Measurements from ENCODE around the gene RBM14.
A peak's percentile ranks its signal among the peaks of the same experiment; 100 is the strongest.
"Not testable (repeated sequence)": the region's sequence is repeated elsewhere in the genome, so short reads cannot be mapped to it uniquely, and the experiment has no call there.

Gene RBM14

GRCh38 chr11:66637557-66638176 is 21.2 kb downstream of the RBM14 start:
- DNase-seq = peak; percentile 14

- peak; percentile 98 for DNase-seq
These were observed 22.0 kb downstream of the RBM14 start, which contains the start of gene RBM4 for GRCh38 chr11:66638177-66639065. Gene RBM4 (plus strand): TSS chr11:66638703. CDS start chr11:66639712, 1,009 bp downstream.

DNA sequence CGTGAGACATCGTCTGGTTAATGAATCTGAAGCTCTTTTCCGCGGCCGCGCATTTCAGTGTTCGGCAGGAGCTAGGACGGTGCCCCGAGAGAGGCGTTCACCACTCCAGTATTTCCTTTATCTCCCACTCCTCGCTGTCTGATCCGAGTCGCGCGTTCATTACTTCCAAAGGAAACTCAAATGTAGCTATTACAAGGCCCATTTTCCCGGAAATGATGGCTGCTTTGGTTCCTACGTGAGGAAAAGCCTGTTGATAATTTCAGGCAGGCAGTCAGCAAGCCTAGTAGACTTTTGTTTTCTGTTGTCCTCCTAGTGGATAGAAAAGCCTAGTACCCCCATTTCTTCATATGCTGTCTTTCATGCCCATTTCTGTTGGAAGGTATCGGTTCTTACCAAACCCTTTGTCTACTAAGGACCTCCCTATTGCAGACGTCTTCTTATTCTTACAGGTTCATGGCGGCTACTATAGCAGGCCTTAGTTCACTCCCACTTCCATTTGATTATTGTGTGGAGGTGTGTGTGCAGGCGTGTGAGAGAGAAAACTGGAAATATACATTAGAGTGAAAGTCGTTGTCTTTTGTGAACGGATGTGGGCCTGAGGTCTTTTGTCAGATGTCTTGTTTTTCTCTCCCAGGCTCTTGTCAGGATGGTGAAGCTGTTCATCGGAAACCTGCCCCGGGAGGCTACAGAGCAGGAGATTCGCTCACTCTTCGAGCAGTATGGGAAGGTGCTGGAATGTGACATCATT is 22.8 kb downstream of the RBM14 start:
- DNase-seq = no peak

DNA sequence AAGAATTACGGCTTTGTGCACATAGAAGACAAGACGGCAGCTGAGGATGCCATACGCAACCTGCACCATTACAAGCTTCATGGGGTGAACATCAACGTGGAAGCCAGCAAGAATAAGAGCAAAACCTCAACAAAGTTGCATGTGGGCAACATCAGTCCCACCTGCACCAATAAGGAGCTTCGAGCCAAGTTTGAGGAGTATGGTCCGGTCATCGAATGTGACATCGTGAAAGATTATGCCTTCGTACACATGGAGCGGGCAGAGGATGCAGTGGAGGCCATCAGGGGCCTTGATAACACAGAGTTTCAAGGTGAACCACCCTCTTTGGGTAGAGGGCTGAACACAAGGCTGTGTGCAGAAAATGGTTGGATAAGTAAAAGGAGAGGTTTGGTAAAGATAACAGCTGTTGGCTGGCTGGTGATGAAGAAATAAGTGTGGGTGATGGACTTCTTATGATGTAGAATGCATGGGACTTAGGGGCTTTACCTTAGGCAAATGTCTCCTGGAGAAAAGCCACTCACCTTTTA is 23.4 kb downstream of the RBM14 start:
- not testable (repeated sequence) for DNase-seq

- DNase-seq = no peak
These were observed 25.4 kb downstream of the RBM14 start for GRCh38 chr11:66641834-66642233.

DNA sequence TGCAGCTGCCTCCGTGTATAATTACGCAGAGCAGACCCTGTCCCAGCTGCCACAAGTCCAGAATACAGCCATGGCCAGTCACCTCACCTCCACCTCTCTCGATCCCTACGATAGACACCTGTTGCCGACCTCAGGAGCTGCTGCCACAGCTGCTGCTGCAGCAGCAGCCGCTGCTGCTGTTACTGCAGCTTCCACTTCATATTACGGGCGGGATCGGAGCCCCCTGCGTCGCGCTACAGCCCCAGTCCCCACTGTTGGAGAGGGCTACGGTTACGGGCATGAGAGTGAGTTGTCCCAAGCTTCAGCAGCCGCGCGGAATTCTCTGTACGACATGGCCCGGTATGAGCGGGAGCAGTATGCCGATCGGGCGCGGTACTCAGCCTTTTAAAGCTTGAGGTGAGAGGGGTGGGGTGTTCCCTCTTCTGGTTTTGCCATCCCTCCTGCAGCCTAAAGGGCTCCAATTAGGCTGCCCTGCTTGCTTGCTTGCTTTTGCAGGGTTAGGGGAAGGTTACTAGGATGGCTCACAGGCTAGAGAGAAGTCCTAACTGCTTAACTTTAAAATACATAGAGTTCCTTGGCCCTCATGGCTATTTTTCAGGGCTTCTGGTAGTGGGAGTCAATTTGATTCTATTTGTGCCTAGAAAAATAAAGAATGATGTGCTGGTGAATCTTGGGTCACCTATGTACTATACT is 27.5 kb downstream of the RBM14 start:
- DNase-seq = no peak

GRCh38 chr11:66646828-66647227 is 30.4 kb downstream of the RBM14 start:
- no peak for DNase-seq

DNA sequence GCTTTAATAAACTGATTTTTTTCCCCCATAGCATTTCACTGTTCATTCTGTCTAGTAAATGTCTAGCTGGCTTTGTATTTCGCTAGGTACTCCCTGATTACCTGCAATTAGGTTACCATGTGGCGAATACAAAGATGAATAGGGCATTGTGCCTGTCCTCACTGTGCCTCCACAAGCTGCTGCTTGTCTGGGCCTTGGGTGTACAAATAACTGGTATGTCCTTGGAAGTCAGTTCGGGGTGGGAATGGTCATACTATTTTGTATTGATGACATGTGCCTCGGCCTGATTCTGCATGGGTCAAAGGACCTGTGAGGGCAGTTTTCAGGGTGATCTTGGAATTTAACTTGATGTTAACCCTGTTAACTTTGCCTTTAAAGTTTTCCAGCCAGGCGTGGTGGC is 33.5 kb downstream of the RBM14 start:
- DNase-seq = no peak

DNA sequence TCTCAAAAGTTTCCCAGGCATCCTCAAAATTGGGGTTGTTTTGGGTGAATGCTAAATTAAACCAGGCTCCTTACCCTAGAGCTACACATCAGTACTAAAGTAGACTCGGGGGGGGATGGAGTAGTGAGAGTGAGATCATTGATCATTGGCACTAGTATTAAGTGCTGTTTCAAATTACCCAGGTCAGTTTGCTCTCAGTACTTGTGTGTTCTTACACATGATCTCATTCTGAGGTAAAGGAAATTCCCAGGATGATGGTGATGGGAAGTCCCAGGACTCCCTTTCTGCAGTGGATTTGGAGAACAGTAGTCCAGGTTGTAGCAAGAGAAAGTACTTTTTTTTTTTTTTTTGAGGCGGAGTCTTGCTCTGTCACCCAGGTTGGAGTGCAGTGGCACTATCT is 34.6 kb downstream of the RBM14 start:
- DNase-seq = no peak

GRCh38 chr11:66652651-66653050 is 36.2 kb downstream of the RBM14 start:
- no peak for DNase-seq

GRCh38 chr11:66653123-66653522 is 36.7 kb downstream of the RBM14 start:
- no peak for DNase-seq

DNA sequence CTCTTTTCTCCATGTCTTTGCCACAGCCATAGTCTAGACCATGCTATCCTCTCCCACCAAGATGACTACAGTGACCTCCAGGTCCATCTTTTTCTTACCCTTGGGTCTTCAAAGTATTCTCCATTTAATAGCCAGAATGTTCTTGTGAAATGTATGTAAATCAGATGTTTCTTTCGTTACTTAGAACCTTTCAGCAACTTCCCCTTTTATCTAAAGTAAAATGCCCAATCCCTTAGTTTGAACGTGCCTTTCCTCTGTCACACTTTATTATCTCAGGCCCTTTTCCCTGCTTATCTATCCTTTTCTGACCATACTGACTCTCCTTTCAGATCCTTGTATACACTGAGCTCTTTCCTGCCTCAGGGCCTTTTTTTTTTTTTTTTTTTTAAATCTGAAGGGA is 43.3 kb downstream of the RBM14 start:
- no peak for DNase-seq

DNA sequence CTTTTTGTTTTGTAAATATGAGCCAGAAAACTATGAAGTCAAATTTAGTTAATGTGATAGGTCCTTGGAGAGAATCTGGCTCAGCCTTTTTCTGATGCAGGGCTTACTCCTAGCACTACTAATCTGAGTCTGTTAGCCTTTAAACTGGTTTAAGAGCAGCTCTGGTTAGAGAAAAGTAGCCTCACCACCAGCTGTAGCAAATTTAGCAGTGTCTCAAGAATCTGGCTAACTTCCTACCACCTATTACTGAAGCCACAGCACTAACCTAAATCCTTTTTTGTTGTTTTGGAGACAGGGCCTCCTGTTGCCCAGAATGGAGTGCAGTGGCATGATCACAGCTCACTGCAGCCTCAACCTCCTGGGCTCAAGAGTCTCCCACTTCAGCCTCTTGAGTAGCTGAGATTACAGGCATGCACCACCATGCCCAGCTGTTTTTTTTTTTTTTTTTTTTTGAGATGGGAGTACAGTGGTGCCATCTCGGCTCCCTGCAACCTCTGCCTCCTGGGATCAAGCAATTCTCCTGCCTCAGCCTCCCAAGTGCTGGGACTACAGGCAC is 47.4 kb downstream of the RBM14 start:
- no peak for DNase-seq

DNA sequence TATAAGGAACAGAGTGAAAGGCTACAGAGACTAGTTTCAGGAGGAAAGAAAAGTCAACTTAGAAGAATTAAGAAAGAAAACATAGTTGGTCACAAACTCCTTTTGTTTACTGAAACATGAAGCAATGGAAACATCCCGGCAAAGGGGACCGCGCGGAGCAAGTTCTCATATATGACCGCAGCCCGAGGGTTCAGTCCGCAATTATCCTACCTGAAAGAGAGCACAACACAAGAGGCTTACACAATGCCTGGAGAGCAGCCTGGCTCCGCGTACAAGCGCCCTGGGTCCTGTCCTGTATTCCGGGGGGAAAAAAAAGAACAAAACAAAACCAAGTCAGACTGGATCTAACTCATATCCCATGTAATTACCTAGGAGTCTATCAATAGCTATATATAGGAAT is 48.9 kb downstream of the RBM14 start:
- DNase-seq = no peak

DNA sequence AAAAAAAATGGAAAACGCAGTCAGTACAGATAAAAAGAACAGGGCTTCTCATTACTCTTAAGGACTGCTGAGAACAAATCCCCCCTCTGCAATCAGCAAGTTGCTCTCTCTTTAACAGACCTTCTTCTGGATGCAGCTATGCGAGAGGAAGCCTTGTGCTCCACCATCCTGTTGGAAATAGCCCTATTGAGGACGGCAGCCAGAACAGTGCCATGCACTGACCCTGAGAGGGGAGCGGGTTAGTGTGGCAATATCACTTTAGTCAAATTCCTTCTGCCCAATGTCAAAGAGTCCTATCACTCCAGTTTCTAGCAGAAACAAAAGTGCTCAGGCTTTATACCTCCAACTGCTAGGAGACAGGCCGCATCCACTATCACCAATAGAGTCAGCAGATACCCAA is 54.4 kb downstream of the RBM14 start:
- DNase-seq = no peak

DNA sequence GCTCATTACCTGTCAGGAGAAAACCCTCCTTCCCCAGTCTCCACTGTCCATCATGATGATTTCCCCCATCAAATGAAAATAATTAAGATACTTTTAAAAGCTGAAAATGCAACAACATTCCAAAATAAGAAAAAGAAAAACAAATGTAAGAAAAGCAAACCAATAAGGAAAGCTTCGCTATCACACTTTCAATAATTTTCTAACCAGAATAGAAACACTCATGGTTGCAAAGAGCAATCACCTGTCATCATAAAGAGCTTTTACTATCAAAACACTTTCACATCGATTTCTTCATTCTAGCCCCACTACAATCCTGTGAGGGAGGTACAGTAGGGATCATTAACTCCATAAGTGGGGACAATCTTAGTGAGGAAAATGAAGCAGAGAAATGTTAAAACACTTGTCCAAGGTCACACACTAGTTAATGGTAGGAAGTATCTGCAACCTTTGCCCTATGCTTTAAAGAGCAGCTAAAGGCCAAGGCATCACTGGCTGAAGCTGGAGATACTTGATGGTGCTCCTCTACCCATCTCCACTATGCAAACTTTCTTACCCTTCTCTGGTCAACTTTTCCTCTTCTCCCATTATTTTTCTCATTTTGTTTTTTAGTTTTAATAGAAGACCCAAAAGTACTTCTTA is 58.7 kb downstream of the RBM14 start:
- DNase-seq = no peak

GRCh38 chr11:66676282-66676919 is 60.0 kb downstream of the RBM14 start:
- peak; percentile 12 for DNase-seq

Data from retina (tissue), 1 donor.